T-helper 1 cell (primary cell): ENCODE results near the gene SUSD6.

Experiments
- DNase-seq, 5 donors: peaks; one replicate each; pipeline ENCODE4 v3.0.0-alpha.2; 2012 to 2020

The SUSD6 gene

DNA sequence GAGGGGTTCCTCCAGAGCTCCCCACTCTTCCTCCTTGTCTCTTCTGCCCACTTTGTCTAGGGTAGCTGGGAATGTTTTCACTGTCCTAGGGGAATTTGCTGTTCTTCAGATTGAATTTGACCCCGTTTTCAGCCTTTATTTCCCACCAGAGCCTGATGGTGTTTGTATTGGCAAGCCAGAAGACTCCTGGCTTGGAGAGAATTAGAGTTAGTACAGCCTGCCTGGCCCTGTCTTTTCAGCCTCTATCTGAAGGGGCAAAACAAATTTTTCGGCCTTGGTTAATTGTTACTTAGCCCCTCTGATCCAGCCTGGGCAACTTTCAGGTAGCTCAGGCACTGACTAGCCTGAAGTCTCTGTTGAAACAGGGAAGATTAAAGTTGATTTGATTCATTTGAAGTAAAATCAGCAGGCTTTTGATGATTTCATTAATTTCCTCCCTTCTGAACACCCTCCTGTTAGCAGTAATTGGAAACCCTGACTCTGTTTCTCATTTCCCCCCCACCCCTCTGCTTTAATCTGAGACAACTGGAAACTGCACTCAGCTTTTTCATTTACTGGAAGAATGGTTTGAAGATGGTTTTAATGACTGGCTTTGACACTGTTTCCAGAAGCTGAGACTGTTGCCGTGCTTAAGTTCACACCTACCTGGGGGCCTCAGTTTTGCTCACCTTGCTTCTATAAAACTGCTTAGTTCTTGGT, 63.3 kb downstream of the SUSD6 start:
- no peak for DNase-seq

DNA sequence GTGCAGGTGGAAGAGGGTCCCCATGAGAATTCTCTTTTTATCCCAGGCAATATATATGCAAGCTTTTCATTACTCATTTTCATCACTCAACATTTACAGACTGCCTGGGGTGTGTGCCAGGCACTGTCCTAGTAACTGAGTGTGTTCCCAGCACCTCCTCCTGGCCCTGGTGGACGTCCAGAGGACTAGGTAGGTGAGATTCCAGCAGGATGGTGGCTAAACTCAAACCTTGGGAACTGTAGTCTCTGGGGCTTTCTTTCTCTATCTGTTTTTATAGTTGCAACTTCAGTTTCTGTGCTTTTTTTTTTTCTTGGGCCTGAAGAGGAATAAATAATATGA, 63.8 kb downstream of the SUSD6 start:
- no peak for DNase-seq

DNA sequence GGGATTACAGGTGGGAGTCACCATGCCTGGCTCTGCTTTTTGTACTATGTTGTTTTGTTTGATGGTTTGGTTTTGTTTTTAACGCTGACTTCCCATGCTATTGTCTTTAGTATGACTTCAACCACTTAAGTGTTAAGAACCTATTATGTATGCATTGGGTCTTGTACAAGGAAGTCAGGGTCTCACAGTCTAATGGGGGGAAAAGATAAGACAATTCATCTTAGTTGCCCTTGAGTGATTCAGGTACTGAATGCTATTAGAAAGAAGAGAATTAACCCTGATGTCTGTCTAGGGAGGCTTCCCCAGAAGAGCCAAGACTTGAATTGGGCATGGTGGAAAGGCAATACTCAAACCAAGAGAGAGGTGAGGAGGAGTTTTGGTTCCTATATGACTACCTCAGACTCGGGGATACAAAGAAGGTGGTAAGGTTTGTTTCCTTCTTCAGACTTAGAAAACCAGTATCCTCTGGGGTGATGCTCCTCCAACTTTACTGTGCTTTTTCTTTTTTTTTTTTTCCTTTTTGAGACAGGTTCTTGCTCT, 64.6 kb downstream of the SUSD6 start:
- peak in 1 of 5 donors; percentile 86 for DNase-seq

DNA sequence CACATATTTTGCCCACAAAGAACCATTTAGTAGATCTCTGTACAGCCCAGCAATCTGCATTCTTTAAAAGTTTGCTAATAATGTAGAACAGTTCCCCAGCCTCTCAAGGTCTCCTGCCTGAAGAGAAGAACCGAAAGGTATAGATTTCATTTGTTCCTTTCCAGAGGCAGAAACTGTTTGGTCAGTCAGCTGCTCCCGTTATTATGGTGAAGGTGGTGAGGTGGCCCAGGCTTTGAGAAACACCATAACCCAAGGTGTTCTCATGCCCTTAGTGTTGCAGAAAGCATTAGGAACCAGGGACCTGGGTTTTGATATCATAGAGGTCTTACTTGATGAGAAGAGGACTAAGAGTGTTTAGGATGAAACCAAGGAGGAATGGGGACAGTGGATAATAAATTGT, 65.3 kb downstream of the SUSD6 start:
- DNase-seq, result no peak

DNA sequence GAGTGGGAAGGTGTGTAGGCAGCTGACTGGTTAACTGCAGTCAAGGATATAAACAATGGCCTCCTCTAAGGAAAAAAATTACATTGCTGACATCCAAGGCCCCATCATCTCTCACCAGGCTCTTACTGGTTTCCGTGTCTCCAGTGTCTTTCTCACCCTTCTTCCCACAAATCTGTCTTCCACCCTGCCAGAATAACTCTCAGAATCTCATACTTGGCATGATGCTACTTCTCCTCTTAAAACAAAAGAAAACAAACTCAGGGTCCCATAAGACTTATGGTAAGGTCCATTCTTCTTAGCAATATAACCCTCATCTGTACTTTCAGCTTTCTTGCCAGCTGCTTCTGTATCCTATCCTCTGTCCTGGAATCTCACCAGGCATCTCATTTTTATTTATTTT, 68.9 kb downstream of the SUSD6 start:
- DNase-seq, result no peak

DNA sequence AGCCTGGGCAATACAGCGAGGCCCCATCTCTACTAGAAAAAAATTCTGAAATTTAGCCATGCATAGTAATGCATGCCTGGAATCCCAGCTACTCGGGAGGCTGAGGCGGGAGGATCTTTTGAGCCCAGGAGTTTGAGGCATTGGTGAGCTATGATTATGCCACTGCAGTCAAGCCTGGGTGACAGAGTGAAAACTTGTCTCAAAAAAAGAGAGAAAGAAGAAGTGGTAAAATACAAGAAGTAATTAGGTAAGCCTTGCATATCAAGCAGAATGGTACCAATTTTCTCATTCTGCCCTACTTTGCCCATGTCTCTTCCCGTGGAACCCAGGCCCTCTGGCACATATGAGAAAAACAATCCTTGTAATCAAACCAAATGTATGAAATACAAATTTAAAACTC, 70.7 kb downstream of the SUSD6 start:
- DNase-seq, result no peak

DNA sequence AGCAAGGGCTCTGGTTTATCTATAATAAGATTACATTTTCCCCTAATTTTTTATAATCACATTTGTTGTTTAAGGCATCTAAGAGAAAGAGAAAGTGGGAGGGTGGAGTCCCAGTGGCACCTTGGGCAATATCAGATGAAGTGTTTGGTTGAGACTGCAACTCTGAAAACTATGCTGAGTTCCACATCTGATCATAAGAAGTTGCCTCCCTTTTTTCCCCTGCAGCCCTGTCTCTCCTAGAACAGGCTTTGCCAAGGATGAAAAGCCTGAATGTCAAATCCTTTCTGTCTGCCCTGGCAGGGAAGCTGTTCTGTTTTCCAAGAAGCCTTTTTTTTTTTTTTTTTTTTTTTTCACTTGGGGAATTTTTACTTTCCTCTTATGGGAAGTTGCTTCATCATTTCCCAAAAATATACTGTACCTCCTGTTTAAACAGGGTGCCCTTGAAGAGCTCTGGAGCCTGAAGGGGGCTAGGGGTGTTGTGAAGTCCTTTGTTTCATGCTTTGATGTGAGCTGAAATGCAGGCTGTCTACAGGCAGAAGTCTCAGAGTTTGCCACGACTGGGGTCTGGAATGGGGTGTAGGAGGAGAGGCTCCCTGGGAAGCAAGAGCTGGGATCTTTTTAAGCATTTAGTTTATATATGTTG, 71.3 kb downstream of the SUSD6 start:
- DNase-seq, result peak in 1 of 5 donors; percentile 67

DNA sequence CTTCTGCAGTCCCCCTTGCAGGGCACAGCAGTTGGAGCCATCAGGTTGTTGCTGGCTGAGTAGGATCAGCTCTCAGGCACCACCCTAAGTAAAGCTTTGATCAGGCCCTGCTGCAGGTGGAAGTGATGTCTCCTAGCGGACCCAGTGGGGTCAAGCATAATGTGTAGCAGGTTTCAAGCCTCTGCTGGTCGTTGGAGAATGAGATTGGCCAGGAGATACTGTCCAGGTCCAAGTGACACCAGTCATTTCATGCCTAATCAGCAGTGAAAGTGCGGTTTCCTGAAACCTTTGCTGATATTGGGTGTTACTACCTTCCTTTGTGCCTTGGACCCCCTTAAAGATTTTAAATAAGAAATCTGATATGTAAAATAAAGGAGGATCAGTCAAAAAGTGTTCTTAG, 72.6 kb downstream of the SUSD6 start:
- DNase-seq, result peak in 1 of 5 donors; percentile 34

DNA sequence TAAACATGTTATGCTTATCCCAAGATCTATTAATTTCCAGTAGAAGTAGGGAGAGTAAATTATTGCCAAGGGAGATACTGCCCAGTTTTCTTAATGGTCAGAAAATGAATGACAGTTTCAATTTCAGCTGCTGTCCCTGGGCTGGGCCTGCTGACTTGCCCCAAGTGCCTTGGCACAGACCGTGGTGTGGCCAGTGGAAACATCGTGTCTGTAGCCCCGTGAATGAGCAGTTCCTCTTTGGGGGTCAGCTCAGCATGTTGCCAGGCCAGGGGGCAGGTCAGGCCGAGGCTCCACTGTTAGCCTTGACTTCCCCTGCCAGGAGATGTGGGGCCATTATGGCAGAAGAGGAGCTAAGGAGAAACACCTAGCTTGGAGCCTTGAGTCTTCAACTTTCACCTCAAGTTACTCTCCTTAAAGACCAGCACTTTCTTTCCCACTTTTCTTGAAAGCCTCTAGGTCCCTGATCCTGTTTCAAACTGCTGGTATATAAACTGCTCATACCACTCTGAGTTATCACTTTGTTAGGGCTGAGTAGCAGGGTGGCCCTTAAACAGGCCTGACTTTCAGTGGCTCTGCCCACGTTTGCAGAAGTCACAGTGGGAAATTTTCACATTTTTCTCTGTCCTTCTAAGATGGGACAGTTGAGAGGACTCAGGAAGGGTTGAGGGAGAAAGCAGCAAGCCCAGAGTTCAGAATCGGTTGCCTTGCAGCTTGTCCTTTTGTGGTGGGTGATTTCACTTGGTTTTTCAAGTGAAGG, 73.2 kb downstream of the SUSD6 start:
- DNase-seq, result no peak

DNA sequence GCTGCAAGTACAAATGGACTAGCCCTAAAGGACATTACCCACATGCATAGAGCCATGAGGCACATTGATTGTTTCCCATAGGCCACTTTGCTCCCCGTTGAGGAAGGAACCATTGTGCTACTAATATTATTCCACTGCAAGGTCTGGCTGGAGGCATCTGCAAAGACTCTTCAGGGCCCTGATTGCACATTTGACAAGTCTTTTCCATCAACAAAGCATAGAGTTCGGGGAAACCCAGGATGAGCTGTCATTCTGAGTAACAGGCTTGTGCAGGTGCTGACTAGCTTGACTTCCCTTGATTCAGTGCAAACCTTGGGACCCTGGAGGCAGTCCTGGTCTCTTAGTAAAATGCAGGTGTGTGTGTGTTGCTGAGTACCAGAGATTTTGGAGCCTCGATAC, 73.8 kb downstream of the SUSD6 start:
- DNase-seq, result peak in 1 of 5 donors; percentile 88

DNA sequence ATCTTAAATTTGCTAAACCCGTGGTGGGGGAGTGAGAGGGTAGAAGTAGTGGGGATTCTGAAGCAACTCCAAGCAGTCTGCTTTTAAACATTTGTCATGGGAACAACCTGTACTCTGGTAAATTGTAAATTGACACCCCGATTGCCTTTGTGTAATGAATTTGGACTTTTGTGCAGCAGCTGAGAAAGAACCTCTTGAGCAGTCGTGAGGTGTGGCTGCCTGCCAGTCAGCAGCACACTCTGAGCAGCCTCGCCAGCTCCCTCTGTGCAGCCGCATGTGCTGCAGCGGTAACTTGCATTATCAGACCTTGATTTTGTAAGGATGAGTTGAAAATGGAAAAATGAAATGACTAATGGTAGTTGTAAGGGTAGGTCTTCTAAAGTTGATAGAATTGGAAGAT, 74.3 kb downstream of the SUSD6 start:
- peak in 1 of 5 donors; percentile 76 for DNase-seq

DNA sequence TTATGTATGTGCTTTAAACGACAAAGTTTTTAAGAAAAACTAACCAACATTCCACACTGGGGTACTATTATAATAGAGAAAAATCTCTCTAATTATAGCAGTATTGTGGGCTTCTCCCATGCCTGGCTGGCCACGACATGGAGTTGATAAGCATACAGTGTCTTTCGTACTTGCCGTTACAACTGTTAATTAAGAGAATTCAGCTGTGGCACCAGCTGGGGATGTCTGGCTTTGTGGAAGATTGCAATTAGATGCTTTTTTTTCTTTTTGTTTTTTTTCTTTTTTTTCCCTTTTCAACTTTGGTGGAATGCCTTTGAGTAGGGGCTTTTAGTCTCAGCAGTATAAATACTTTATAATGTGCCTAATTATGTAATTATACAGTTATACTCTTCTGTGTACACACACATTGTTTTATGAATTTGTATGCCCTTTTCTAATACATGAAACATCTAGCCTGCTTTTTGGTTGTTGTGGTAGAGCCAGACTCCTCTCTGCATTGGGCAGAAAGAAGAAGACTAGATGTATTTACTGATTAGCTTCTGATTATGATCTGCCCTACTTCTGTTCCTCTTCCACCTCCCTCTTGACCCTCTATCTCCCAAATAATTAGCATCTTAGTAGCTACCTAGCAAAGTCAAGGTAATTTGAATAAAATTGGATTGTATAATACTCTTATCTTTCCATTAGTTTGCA, 76.4 kb downstream of the SUSD6 start:
- DNase-seq, result no peak

DNA sequence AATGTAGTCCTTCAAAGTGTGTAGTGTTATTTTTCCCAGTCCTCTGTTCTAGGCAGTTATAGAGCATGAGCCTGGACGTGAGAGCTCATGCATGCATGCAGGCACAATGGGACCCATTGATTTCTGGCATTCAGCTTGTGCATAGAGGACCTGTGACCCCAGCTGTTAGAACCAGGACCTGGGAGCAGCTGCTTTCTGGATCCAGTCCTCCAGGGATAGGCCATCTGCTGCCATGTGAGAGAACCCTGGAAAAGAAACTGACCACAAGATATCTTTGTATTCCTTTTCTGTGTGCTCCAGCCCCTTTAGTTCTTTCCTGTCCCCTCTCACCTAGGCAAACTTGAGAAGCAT, 76.9 kb downstream of the SUSD6 start:
- DNase-seq, result no peak

DNA sequence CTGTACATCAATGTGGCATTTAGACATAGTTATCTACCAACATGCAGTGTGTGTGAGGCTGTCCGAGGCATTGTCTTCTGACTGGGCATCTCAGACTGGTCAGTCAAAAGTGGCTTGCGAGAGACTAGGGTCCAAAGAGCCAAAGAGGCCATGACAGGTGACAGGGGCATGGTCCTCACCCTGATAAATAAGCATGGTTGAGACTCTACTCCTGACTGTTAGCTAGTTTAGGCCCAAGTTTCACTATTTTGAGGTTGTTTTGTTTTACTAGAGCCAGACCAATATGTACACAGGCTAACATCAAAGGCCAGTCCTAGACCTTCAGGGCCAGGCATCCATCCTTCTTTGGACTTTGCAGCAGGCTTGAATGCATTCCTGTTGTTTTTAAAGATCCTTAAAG, 78.6 kb downstream of the SUSD6 start:
- DNase-seq, result no peak

DNA sequence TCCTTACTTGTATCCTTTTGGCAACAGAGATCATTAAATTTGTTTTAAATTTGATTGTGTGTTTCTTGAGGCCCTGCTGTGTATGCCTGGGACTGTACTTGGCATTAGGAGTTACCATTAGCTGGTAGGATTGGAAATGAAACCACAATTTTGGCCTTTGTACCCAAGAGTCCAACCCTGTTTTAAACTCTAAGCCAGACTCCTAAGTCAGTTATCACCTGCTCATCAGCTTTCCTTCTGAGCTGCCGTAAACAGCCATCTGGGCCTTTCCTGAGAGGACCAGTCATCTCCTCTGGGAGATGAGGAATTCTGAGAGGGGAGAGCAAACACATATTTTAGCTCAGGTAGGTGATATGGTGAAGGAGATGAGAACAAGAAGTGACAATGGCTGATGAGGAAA, 81.2 kb downstream of the SUSD6 start:
- DNase-seq, result no peak

DNA sequence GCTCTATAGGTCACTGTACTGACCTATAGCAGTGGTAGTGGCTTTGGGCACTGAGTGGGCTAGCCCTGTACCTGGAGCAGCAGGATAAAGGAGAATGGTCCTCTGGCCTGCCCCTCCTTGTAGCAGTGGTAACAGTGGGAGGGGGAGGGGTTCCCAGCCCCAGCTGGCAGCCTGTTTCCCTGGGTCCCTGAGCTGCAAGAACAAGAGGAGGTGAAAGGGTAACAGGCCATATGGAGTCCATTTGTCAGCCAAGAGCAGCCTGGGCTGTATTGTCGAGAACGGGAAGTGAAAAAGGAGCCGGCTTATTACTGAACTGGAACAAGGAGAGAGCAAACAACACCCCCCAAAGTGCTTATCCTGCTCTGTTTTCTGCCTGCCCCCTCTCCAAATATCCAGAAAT, 81.7 kb downstream of the SUSD6 start:
- no peak for DNase-seq

DNA sequence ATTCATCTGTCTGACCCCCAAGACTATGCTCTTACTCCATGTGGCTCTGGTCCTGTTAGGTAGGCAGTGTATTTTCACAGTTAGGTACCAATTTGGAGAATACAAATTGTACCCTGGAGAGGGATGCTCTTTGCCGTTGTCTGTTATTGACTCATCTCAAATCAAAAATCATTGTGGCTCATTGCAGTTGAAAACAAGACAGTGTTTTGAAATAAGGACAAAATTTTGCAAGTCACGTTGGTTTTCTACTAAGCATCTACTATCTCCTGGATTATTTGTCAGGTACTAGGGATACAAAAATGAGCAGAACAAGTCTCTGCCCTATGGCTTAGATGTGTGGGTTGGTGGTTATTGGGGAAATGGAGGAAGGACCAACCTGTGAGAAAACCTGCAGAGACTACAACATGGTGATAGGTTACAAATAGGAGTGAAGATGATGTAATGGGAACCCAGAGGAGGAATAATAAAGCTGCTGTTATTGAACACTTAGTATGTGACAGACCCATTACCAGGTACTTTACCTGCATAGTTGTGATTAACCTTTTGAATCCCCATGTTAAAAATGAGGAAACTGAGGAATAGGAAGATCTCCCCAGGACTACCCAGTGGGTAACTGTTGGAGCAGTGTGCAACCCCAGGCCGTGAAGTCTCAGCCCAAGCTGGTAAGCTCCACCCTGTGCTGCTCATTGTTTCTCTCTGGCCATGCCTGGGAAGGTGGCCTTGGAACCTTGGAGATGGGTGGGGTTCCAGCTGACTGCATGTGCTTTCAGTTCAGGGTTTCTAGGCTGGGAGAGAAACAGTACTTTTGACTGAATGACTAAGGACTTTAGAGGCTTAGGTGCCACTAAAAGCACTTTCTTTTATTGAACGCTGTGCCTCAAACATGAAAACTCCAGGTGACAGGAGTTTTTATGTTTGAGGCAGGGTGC, 82.7 kb downstream of the SUSD6 start:
- DNase-seq, result no peak

DNA sequence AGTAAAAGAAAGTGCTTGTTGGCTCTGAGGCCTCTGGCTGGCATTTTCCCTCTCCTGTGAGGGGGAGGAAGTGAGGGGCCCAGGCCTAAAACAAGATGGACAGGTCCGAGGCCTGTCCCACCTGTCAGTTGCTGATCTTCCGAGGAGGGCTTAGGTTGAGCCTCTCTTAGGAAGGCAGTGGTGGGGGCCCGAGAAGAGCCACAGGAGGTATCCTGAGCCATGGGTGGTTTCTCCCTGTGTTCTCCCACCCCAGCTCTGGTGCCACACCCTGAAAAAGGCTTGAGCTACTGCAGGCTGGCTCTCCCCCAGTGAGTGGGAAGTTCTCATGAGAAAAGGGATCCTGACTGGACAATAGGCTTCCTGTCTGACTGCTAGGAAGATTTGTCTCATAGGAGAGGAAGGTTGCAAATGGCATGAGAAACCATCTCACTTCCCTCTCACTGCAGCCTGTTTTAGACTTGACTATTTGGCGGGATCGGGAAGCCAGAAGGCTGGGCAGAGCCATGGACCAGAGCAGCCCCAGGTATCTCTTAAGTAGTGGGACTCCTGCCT, 83.4 kb downstream of the SUSD6 start:
- DNase-seq, result no peak

DNA sequence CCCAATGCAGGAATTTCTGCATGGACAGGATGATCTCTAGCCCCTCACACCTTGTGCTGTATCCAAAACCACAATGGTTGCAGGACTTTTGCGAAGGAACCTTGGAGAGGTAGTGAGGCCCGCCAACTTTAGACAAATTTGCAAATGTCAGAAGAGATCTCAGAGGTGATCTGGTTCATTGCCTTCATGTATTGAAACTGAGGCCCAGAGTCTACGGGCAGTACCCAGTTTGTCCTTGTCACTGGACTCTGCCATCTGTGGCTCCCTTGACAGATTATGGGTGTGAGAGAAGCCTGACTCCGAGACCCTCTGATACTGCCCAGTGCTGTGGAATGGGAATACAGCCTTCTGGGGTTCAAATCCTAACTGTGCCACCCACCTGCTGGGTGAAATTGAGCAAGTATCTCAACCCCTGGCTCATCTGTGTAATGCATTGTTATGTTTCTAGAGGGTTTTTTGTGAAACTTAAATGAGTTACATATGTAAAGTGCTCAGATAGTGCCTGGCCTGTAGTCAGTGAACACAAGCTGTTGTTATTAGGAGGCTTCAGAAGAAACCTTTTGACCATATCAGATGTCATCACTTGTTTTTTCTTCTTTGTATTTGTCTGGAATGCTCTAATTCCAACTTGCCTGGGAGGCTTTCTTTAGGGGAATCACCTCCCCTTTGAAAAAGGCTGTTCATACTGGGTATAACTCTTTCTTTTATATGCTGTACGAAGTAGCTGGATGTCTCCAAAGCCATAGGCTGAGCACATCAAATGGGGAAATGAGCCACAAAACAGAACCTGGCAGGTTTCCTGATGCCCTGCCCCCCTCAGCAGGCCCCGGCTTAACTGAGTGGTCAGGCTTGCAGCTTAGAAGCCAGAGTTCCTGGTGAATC, 84.2 kb downstream of the SUSD6 start:
- DNase-seq, result no peak

DNA sequence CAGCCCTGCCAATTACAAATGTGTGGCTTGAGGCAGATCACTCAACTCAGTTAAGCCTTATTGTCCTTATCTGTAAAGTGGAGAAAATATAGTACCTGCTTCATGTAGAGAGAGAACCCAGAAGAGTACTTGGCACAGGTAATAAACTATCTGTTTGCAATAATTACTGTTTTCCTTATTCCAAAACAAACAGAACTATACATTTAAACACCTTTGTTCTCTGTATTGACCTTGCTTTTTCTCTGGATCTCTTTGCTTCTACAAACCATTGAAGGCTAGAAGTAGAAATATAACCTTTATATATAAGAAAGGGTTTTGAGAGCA, 84.8 kb downstream of the SUSD6 start:
- no peak for DNase-seq
